GM18517 (cell line): ENCODE data around the gene FAAH.

Source experiments
- ATAC-seq: cut with Tn5 transposase; IDR thresholded peaks from one replicate; pipeline ENCODE4 v1.9.1; 2021; ENCODE audit warnings: mild to moderate bottlenecking, moderate library complexity; ENCODE audit not compliant: unreplicated experiment

FAAH gene

DNA sequence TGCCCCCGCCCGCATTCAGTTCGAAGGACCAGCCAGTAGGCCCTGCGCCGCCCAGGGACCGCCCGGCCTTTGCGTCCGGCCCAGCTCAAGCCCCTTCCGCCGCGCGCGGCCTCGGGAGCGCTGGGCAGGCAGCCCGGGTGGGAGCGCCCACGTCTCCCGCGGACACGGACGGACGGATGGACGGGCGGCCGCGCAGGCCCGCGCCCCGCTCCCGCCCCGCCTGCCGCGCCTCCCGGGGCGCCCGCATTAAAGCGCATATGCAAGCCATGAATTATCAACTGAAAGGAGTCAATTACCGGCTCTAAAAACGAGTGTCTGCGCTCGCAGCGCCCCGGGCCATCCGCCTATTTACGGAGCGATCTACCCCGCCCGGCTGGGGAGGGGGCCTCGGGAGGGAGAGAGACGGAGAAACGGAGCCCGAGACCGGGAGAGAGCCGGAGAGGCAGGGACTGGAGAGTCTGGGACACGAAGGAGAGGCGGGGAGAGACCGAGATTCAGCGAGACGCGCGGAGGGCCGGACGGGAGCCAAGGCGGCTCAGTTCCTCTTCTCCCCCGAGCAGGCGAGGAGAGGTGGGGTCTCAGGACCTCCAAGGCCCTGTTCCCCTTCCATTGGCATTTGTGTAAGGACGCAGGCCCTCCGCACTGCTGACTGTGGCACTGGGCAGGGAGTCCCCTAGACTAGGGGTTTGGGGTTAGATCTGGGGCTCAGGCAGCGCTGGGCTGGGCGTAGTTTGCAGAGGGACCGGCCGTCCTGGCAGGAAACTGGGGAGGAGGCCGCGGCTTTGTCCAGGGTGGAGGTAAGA is 54.2 kb downstream of the FAAH start:
- no peak for ATAC-seq

DNA sequence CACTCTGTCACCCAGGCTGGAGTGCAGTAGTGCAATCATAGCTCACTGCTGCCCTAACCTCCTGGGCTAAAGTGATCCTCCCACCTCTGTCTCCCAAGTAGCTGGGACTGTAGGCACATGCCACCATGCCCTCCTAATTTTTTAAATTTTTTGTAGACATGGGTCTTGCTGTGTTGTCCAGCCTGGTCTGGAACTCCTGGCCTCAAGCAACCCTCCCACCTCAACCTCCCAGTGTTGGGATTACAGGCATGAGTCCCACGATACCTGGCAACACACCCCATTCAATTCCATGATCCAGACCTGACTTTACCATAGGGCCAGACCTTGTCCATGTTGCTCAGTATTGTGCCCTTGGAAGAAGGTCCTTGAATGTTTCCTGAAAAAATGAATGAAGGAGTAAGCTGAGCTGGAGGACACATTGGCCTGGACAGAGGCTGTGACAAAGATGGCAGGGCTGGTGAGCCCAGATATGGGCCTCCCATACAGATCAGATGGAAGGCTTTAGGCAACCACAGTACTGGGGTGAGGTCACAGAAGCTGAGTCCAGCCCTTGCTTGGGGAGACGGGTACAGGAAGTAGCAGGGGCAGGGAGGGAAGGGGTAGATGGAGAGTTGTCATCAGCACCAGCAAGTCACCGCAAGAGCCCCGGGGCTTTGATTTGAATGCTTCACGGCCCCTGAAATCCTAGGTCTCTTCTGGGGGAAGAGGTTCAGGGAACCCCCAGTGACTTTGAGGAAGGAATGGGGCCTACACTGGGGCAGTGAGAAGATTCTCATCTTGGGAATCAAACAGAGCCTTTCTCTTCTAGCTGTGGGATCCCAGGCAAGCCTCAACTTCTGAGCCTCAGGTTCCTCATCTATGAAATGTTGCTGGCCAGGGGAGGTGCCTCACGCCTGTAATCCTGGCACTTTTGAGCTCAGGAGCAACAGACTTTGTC is 55.4 kb downstream of the FAAH start:
- no peak for ATAC-seq

DNA sequence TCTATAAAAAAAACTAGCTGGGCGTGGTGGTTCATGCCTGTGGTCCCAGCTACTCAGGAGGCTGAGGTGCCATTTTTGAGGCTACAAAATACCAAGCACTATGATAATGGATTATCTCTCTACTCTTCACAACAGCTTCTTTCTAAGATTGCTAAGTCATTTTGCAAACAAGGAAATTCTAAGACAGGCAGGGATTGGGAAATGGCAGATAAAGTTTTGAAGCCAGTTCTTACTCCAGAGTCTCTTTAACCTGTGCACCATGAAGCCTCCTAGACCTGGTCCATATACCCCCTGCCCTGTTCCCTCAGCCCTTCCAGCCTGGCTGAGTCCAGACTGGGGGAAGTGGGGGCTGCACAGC is 56.0 kb downstream of the FAAH start:
- ATAC-seq: no peak

DNA sequence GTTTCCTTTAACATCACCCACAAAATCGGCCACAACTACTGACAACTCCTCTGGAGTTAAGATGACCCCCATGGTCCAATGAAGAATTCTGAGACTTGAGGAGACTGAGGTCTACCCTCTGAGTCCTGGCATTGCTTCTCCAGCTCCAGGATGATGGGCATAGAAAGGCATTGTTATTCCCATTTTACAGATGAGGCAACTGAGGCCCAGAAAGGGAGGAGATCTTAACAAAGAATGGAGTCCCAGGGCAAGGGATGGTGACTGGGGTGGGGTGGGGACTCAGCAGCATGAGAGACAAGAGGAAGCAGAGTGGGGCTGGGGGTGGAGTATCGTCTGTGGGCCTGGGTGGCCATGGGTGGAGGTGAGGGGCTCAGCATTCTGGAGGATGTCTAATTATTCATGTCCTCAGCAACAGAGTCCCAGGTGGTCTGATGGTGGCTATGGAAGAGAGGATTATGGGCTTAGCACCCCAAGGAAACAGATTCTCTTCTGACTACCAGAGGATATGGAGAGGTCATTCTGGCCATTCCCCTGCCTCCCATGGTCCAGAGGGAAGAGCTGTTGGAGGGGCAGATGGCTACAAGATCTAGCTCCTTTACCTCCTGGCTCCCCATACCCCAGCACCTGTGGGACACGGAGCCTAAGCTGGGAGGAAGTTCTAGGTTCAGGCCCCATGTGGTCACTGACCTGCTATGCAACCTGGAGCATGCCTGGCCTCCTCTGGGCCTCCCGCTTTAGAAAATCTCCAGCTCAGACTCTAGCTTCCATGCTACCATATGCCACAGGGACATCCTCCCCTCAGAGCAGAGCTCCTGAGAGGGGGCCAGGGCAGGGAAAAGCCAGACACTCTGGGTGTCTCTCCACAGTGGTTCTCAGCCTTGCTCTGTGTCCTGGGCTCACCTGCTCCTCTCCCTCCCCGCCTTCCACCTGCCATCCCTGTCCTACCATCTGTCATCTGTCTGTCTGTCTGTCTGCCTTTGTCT is 58.1 kb downstream of the FAAH start:
- ATAC-seq: no peak

DNA sequence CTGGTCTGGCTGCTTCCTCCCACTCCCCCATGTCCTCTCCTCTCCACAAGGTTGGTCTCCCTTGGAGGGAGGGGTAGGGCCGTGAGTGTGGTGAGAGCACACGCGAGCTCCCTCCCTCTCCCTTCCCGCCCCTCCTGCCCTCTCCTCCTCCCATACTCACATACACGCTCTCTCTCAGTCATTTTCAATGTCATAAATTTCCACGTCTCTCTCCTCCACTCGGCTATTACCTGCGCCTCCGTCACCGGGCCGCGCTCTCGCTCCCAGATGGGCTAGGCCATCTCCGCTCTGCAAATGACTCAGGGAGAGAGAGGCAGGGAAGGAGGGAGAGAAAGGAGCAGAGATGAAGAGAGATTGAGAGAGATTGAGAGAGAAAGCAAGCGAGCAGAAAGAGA is 58.8 kb downstream of the FAAH start:
- no peak for ATAC-seq

DNA sequence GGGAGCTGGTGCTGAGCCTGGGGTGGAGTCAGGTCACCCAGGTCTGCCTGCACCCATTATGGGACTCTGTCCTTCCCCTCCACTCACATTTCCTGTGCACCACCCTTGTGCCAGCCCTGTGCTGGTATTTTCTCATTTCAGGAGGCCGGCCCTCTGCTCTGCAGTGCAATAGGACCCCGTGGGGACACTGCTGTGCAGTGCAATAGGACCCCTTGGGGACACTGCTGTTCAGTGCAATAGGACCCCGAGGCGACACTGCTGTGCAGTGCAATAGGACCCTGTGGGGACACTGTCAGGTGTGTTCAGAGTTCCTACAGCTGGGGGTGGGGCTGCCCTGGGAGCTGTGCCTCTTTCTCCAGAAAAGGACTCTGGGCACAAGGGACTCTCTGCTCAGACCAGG is 59.3 kb downstream of the FAAH start:
- no peak for ATAC-seq

DNA sequence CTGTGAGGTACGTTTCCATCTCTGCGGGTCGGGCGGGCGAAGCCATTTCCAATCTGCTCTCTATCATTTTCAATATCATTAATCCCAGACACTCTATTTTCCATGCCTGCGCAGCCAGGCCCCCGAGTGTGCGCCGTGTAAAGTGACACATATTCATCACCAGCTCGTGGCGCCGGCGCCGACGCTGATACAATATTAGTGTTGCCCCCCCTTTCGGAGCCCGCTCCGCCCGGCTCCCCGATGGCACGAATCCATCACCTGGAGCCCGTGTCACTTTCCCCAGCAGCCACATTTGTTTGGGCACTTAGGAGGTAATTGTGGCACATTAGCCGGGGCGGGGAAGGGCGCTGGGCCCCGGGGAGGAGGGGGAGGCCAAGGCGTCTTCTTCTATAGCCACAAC is 61.8 kb downstream of the FAAH start:
- ATAC-seq: no peak

DNA sequence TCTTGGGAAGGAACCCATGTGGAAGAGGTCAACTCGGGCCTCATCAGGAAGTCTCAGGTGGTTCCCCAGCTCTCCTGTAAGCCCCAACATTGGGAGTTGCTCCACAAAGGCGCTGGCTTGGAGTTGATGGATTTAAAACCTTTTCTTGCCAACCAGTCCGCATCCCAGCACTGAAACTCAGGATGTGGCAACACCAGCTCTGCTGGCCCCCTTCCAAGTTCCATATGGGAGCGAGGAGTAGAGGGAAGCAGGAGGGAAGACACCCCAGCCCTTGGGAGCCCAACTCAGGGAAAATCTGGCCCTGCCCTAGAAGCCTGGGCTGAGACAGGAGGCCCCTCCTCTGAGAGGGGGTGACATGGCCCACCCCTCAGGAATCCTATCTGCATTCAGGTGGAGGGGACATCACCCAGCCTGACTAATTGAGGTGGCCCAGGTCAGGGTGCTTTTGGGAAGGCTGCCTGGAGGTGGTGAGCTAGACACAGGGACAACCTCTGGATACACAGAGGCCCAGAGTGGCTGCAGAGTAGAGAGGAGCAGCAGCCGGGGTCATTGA is 62.4 kb downstream of the FAAH start:
- no peak for ATAC-seq

DNA sequence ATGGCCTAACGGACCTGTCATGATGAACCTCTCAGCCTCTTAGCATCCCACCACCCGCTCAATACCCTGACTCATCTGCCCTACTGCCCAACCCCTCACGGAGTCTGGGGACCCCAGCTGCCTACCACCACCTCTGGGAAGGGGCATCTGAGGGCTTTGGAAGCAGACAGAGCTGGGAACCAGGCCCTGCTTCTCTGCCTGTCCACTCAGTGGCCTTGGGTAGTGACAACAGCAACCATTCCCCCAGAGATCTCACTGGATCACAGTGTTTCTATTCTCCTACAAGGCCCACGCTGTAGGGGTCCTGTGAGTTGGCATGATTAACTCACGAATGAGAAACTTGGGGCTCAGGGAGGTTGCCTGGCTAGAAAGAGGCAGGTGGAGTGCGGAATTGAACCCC is 63.1 kb downstream of the FAAH start:
- ATAC-seq: no peak

DNA sequence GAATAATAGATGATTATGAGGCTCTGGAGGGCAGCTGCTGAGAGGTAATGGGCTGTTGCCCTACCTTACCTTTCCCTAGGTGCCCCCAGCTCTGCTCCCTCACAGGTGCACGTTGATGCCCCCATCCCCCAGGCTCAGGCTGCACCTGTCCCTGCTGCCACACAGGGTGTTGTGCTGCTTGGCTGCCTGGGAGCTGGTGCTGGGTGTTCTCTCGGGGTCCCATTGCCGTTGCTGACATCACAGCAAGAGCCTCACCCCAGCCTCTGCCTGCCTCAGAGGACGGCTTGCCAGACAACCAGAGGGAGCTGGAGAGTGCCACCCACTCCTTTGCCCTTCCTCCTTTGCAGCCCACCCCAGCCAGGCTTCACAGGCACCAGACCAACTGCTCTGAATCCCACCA is 64.1 kb downstream of the FAAH start:
- no peak for ATAC-seq

DNA sequence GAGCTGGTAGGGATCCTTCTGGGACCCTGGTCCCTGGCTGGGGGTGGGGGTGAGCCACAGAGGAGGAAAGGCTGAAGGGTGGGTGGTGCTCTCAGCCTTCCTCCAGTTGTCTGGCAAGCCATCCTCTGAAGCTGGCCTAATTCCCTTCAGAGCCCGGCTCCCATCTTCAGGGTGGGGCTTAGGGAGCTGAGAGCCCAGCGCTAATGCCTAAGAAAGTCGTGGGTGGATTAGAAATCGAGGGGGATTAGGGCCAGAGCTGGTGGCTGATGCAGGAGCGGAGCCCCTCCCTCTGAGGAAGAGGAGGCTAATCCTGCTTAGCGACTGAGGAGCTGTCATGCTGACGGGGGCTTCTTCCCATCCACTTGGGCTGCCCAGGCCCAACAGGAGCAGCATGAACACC is 64.7 kb downstream of the FAAH start:
- no peak for ATAC-seq

DNA sequence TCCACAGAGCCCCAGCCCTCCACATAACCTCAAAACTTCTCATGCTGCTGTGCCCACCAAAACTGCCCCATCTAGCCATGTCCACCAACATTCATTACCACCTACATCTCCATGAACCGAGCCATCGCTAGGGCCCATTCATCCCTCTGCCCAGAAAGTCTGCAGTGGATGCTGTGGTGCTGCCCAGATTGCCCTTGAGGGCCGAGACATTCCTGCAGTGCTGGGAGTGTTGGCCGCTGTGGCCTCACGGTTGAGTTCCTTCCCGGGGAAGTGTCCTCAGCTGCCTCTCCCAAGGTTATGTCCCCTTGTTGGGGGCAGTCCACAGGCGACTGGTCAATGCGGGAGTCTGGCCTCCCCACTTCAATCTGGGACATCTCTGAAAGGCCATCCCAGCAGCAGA is 65.2 kb downstream of the FAAH start:
- ATAC-seq: no peak

DNA sequence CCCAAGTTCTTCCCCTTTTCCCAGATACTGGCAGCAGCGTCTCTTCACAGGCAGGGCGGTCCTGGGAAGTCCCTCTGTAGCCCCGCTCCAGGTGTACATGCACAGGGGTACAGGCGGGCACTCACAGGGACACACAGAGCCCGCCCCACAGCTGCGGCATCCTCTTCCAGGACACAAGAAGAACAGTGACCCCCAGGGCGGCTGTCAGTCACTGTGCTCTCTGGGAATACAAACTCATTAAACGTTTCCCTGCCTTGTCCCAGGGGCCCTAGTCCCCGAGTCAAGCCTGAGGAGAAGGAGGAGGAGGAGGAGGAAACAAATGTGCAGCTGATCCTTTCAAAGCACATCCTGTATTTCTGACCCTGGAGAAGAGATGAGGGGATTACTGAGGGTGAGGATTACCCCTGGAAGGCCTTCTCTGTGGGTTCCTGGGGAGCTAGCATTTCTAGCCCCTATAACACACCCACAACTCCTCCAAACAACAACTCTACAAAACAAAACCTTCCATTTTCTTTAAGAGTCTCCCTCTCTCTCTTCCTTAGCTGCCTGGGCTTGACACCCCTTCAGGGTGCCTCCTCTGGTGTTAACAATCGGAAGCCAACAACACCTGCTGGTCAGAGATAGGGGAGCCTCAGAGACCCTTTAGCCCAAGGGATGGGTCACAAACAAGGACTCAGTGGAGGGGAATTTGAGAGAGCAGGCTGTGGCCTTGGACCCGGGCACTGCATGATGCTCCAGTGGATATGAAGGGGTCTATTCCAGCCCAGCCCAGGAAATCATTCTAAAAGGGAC is 67.1 kb downstream of the FAAH start:
- ATAC-seq: no peak

DNA sequence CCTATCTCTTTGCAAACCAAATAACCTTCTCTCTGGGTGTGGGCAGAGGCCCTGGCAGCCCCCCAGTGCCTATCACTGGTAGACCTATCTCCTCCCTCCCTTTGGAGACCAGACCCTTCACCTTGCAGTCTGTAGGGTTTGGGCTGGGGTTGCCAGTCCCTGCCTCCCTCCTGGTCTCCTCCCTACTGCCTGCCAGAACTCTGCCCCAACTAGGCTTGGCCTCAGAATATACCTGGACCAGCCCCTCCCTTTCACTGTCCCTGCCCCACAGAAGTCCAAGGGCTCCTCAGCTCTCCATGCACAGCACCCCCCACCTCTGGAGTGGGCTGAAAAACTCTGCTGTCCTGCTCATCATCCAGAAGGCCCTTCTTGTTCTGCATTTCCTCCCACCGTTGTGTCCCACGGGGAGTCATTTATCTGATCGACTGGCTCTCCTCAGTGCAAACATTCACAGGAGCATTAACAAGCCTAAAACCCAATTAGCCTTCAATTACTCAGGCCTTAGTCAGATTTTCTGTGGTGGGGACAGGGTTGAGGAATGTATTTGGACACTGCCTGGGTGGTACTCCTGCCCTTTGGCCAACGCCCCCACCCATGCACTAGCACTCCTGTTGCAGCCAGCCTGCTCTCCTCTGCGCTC is 67.8 kb downstream of the FAAH start:
- ATAC-seq: no peak
